ENCODE measurements around the gene PSME4.
"Not testable (repeated sequence)": the region's sequence is repeated elsewhere in the genome, so short reads cannot be mapped to it uniquely, and the experiment has no call there.

The PSME4 gene

GRCh38 chr2:53881360-53881759 lies 89.4 kb downstream of the PSME4 start:
- DNase-seq = no peak

GRCh38 chr2:53880756-53881155 lies 90.0 kb downstream of the PSME4 start:
- DNase-seq = no peak

- DNase-seq = no peak
These were observed 93.2 kb downstream of the PSME4 start for GRCh38 chr2:53877556-53877955.

- DNase-seq = no peak
These were observed 93.7 kb downstream of the PSME4 start for GRCh38 chr2:53877112-53877511.

GRCh38 chr2:53874401-53874950 lies 96.3 kb downstream of the PSME4 start:
- DNase-seq = no peak

GRCh38 chr2:53867773-53868172 lies 103.0 kb downstream of the PSME4 start:
- DNase-seq = no peak

- no peak for DNase-seq
These were observed 103.6 kb downstream of the PSME4 start for GRCh38 chr2:53867169-53867568.

- no peak for DNase-seq
These were observed 104.8 kb downstream of the PSME4 start for GRCh38 chr2:53865962-53866361.

GRCh38 chr2:53865264-53865663 lies 105.5 kb downstream of the PSME4 start:
- no peak for DNase-seq

- no peak for DNase-seq
These were observed 107.1 kb downstream of the PSME4 start for GRCh38 chr2:53863538-53864227.

GRCh38 chr2:53861824-53862223 lies 109.0 kb downstream of the PSME4 start:
- no peak for DNase-seq

- DNase-seq = no peak
These were observed 111.3 kb downstream of the PSME4 start, which contains the start of gene GPR75 for GRCh38 chr2:53859206-53860181. Gene GPR75, minus strand, starts transcription at chr2:53859967. Its CDS starts 5,211 bp downstream, at chr2:53854756.

- no peak for DNase-seq
These were observed 114.5 kb downstream of the PSME4 start for GRCh38 chr2:53856272-53856671.

- DNase-seq = no peak
These were observed 116.1 kb downstream of the PSME4 start for GRCh38 chr2:53854678-53855077.

GRCh38 chr2:53852532-53852931 lies 118.3 kb downstream of the PSME4 start:
- DNase-seq = no peak

GRCh38 chr2:53851052-53851757 lies 119.6 kb downstream of the PSME4 start:
- not testable (repeated sequence) for DNase-seq

- DNase-seq = no peak
These were observed 122.7 kb downstream of the PSME4 start for GRCh38 chr2:53848062-53848461.

GRCh38 chr2:53843595-53843994 lies 127.2 kb downstream of the PSME4 start:
- DNase-seq = no peak

GRCh38 chr2:53842891-53843290 lies 127.9 kb downstream of the PSME4 start:
- no peak for DNase-seq

- not testable (repeated sequence) for DNase-seq
These were observed 129.1 kb downstream of the PSME4 start for GRCh38 chr2:53841651-53842050.

GRCh38 chr2:53840580-53840979 lies 130.2 kb downstream of the PSME4 start:
- no peak for DNase-seq

GRCh38 chr2:53829980-53830290 lies 140.9 kb downstream of the PSME4 start:
- DNase-seq = not testable (repeated sequence)

Data from activated CD4-positive, alpha-beta T cell treated with anti-CD3 and anti-CD28 coated beads for 48 hours (primary cell).